Upper lobe of left lung (tissue), 4 donors: ENCODE results near the gene EMILIN1.

Experiments
- EP300 ChIP-seq, 4 donors: sonication (generic); formaldehyde crosslinking; IDR thresholded peaks; one replicate each; pipeline ENCODE4 v1.5.1; 2017; ENCODE audit warnings: antibody characterized with exemption in 4 of 4, control low read depth in 2 of 4
- POLR2A ChIP-seq, 4 donors: fragments of 450-650 bp; IDR thresholded peaks; one replicate each; pipeline ENCODE4 v1.5.1; 2016 to 2017; ENCODE audit warnings: antibody characterized with exemption in 4 of 4, mild to moderate bottlenecking in 2 of 4

GRCh38 chr2:27069436-27069835 is 9.0 kb upstream of the EMILIN1 start:
- TF ChIP-seq EP300 (IDR thresholded peaks at IDR 0.05) (no peak), POLR2A (IDR thresholded peaks at IDR 0.05) (no peak)
